ENCODE measurements around the gene LSM5. TPM values are rescaled to one million over a fixed set of nuclear protein-coding genes. Genes with fewer than 3 reads are reported as not detected.

LSM5 gene
- total and polyA plus RNA-seq, 12 donors = 10.6 to 83.8 (median 44.9) TPM

- no peaks in the 10 kb centered on the region for H3K27me3 ChIP-seq
- H3K36me3 ChIP-seq (replicated peaks in 1 of 2) = no peaks in the 10 kb centered on the region
- intact Hi-C loops (cut with DNase I) = no loop called here
- no peak for TF ChIP-seq POLR2A (IDR thresholded peaks at IDR 0.05)
- no peak for TF ChIP-seq CTCF (IDR thresholded peaks at IDR 0.05)
- H3K9me3 ChIP-seq (replicated peaks in 1 of 3) = no peaks in the 10 kb centered on the region
- no peak for DNase-seq
- WGBS, 4 donors = 46 to 77% (median 61%) methylated on average over 3 of the region's 3 CpGs
- H3K27ac ChIP-seq = no peak overlapping the region
- H3K4me3 ChIP-seq = no peak overlapping the region
- no peaks in the 10 kb centered on the region for H3K4me1 ChIP-seq (replicated peaks in 1 of 2)
Measured at GRCh38 chr7:32458025-32458424, 32.2 kb downstream of the LSM5 start.

- no peaks in the 10 kb centered on the region for H3K4me1 ChIP-seq (replicated peaks in 1 of 2)
- no peaks in the 10 kb centered on the region for H3K36me3 ChIP-seq (replicated peaks in 1 of 2)
- no peak overlapping the region for H3K27ac ChIP-seq
- intact Hi-C loops (cut with DNase I) = no loop called here
- WGBS, 4 donors = 51 to 63% (median 57%) methylated on average over 8 of the region's 8 CpGs
- no peak overlapping the region for H3K4me3 ChIP-seq
- no peak for TF ChIP-seq POLR2A (IDR thresholded peaks at IDR 0.05)
- no peak for TF ChIP-seq CTCF (IDR thresholded peaks at IDR 0.05)
- H3K27me3 ChIP-seq = no peaks in the 10 kb centered on the region
- H3K9me3 ChIP-seq (replicated peaks in 1 of 3) = no peaks in the 10 kb centered on the region
- DNase-seq = no peak
Measured at GRCh38 chr7:32453341-32454011, 36.7 kb downstream of the LSM5 start.

- intact Hi-C loops (cut with DNase I) = no loop called here
- DNase-seq = no peak
- WGBS, 4 donors = 55 to 70% (median 67%) methylated on average over 2 of the region's 2 CpGs
- Histone ChIP-seq H3K27me3 (no peaks in the 10 kb centered on the region), H3K4me1 (replicated peaks in 1 of 2) (no peaks in the 10 kb centered on the region), H3K4me3 (no peak overlapping the region), H3K27ac (no peak overlapping the region), H3K9me3 (replicated peaks in 1 of 3) (no peaks in the 10 kb centered on the region), H3K36me3 (replicated peaks in 1 of 2) (no peaks in the 10 kb centered on the region)
- no peak for TF ChIP-seq POLR2A (IDR thresholded peaks at IDR 0.05)
Measured at GRCh38 chr7:32447218-32447617, 43.0 kb downstream of the LSM5 start.

- H3K4me3 ChIP-seq = no peak overlapping the region
- H3K36me3 ChIP-seq (replicated peaks in 1 of 2) = no peaks in the 10 kb centered on the region
- H3K4me1 ChIP-seq (replicated peaks in 1 of 2) = no peaks in the 10 kb centered on the region
- H3K9me3 ChIP-seq (replicated peaks in 1 of 3) = no peaks in the 10 kb centered on the region
- intact Hi-C loops (cut with DNase I) = no loop called here
- WGBS, 4 donors = 84 to 90% (median 86%) methylated on average over 5 of the region's 5 CpGs
- no peak for DNase-seq
- TF ChIP-seq POLR2A (IDR thresholded peaks at IDR 0.05) (no peak), CTCF (IDR thresholded peaks at IDR 0.05) (no peak)
- H3K27me3 ChIP-seq = no peaks in the 10 kb centered on the region
- H3K27ac ChIP-seq = no peak overlapping the region
Measured at GRCh38 chr7:32436146-32436928, 53.8 kb downstream of the LSM5 start.

Other genes with a start within 250 kb of the LSM5 start
- 10 to 100 TPM; 16.7 to 53.9 (median 41.3) TPM for gene AVL9, start 5.1 kb upstream of the LSM5 start, total RNA-seq
- gene AVL9, start 5.1 kb upstream of the LSM5 start, polyA plus RNA-seq = 10 to 100 TPM in 2 of 3 donors, 1 to 10 TPM in 1; 8.6 to 22.4 (median 10.5) TPM